ENCODE data around the gene MOBP. TPM values are rescaled to one million over a fixed set of nuclear protein-coding genes. Genes with fewer than 3 reads are reported as not detected.

MOBP gene
- total and polyA plus RNA-seq, 2 of the 8 experiments (the other 6 are each of a cell fraction or from before 2014, with no cell fraction given) = 0.06 to 0.50 TPM

- TF ChIP-seq E2F6 (IDR thresholded peaks at IDR 0.05) = no peak
- no peak for TF ChIP-seq CEBPB (IDR thresholded peaks at IDR 0.05; ENCODE audit: low read depth, low read length)
These were observed 46.9 kb upstream of the MOBP start (continued) for GRCh38 chr3:39420543-39420942.

Measured in H1 (cell line).